Natural killer cell (primary cell): ENCODE data around the gene ULK4. TPM values are rescaled to one million over a fixed set of nuclear protein-coding genes. Genes with fewer than 3 reads are reported as not detected.
"Not testable (repeated sequence)": the region's sequence is repeated elsewhere in the genome, so short reads cannot be mapped to it uniquely, and the experiment has no call there.

Source experiments
- ATAC-seq, 3 donors: fragments of 150-1000 bp in 2 of 3; fragments of 200-7000 bp in 1 of 3; cut with Tn5 transposase; 1 replicate in 1 of 3; 2 replicates in 2 of 3; pipeline ENCODE4 v1.10.0; 2021; ENCODE audit warnings: mild to moderate bottlenecking in 2 of 3, moderate library complexity in 2 of 3
- DNase-seq, 2 donors: peaks; one replicate each; pipeline versions ENCODE4 v3.0.0 to v3.0.0-alpha.2; 2013 to 2021; ENCODE audit warnings: mixed read lengths in 1 of 2
- H3K27ac ChIP-seq: one replicate; pipeline ENCODE4 v1.5.1; 2013; ENCODE audit warnings: mild to moderate bottlenecking, low read length
- H3K27me3 ChIP-seq: one replicate; pipeline ENCODE4 v1.6.1; 2013; ENCODE audit warnings: low read length; ENCODE audit not compliant: control insufficient read depth, insufficient read depth
- H3K36me3 ChIP-seq: one replicate; pipeline ENCODE4 v1.6.1; 2013; ENCODE audit warnings: low read length; ENCODE audit not compliant: control insufficient read depth, insufficient read depth
- H3K4me1 ChIP-seq: one replicate; pipeline ENCODE4 v1.6.1; 2013; ENCODE audit warnings: low read length; ENCODE audit not compliant: control insufficient read depth, insufficient read depth
- H3K4me3 ChIP-seq: one replicate; pipeline ENCODE4 v1.5.1; 2013; ENCODE audit warnings: low read length
- H3K9me3 ChIP-seq: one replicate; pipeline ENCODE4 v1.6.1; 2013; ENCODE audit warnings: low read length; ENCODE audit not compliant: control insufficient read depth, insufficient read depth
- H3K27ac Mint-ChIP-seq, 2 donors: one replicate each; pipeline ENCODE4 v1.8.0; 2022; ENCODE audit warnings: mild to moderate bottlenecking in 2 of 2, mixed read lengths in 2 of 2, moderate library complexity in 1 of 2
- H3K27me3 Mint-ChIP-seq, 2 donors: one replicate each; pipeline ENCODE4 v1.8.0; 2022; ENCODE audit warnings: low read depth in 2 of 2, mixed read lengths in 2 of 2
- H3K36me3 Mint-ChIP-seq: one replicate; pipeline ENCODE4 v1.8.0; 2022; ENCODE audit warnings: mixed read lengths
- H3K4me1 Mint-ChIP-seq, 2 donors: one replicate each; pipeline ENCODE4 v1.8.0; 2022; ENCODE audit warnings: mixed read lengths in 2 of 2
- H3K4me3 Mint-ChIP-seq: one replicate; pipeline ENCODE4 v1.8.0; 2022; ENCODE audit warnings: mild to moderate bottlenecking, moderate library complexity, mixed read lengths
- H3K9me3 Mint-ChIP-seq, 2 donors: one replicate each; pipeline ENCODE4 v1.8.0; 2022; ENCODE audit warnings: mixed read lengths in 2 of 2
- WGBS: methylation state at CpG from one replicate; pipeline ENCODE4 v1.1.7; 2013; ENCODE audit warnings: missing lambda C conversion rate; ENCODE audit not compliant: insufficient coverage; 5-methylcytosine and 5-hydroxymethylcytosine counted together
- intact Hi-C: fragments of 100-400 bp; cut with micrococcal nuclease; formaldehyde crosslinking; loops from one replicate; pipeline ENCODE4 v1.14.2; 2022
- total RNA-seq, 4 donors: library from RNA; stranded (reverse); fragments of 120-200 nt in 1 of 4; gene quantifications; one replicate each; pipeline versions ENCODE4 v1.2.3 to v1.2.4, GENCODE V29; 2013 to 2022
- TF ChIP-seq, protein P1 (sequence below): fragments of 200-600 bp; IDR thresholded peaks from one replicate; pipeline ENCODE4 v1.8.0; 2022; ENCODE audit warnings: antibody characterized with exemption

Gene ULK4
- total RNA-seq, 3 donors from 2014 or later (not counting 1 experiment from before 2014, with no cell fraction given) = 19.2 to 25.7 (median 21.2) TPM

DNA sequence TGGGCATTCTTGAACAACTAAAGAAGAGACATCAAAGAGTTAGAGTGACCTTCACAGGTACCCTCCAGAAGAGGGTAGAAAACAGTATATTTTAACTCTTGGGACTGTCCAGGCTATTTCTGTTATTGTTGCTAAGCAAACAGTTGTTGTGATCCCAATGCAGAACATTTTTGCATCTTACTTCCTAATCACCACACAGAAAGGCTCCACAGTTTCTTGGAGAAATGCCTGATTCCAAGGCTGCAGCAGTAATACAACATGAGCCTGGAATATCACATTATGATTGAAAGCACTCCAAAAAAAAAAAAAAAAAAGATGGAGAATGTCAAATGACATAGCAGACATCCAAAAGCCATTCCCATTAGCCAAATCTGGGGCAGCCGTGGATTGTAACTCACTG lies 567.0 kb downstream of the ULK4 start:
- Mint-ChIP-seq H3K9me3 (peaks cover 0 to 3% of the 10 kb centered on the region in 2 donors), H3K27me3 (no peaks in the 10 kb centered on the region), H3K4me1 (peaks cover 0 to 5% of the 10 kb centered on the region in 2 donors), H3K27ac (no peak overlapping the region), H3K4me3 (no peak overlapping the region), H3K36me3 (no peaks in the 10 kb centered on the region)
- DNase-seq = no peak
- WGBS = no CpG with 5 or more reads among the region's 1 CpG
- intact Hi-C loops = no loop called here
- Histone ChIP-seq H3K4me1 (no peaks in the 10 kb centered on the region), H3K9me3 (no peaks in the 10 kb centered on the region), H3K36me3 (no peaks in the 10 kb centered on the region), H3K27ac (no peak overlapping the region), H3K27me3 (no peaks in the 10 kb centered on the region), H3K4me3 (no peak overlapping the region)
- TF ChIP-seq, protein P1, sequence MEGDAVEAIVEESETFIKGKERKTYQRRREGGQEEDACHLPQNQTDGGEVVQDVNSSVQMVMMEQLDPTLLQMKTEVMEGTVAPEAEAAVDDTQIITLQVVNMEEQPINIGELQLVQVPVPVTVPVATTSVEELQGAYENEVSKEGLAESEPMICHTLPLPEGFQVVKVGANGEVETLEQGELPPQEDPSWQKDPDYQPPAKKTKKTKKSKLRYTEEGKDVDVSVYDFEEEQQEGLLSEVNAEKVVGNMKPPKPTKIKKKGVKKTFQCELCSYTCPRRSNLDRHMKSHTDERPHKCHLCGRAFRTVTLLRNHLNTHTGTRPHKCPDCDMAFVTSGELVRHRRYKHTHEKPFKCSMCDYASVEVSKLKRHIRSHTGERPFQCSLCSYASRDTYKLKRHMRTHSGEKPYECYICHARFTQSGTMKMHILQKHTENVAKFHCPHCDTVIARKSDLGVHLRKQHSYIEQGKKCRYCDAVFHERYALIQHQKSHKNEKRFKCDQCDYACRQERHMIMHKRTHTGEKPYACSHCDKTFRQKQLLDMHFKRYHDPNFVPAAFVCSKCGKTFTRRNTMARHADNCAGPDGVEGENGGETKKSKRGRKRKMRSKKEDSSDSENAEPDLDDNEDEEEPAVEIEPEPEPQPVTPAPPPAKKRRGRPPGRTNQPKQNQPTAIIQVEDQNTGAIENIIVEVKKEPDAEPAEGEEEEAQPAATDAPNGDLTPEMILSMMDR = no peak
- ATAC-seq = no peak

DNA sequence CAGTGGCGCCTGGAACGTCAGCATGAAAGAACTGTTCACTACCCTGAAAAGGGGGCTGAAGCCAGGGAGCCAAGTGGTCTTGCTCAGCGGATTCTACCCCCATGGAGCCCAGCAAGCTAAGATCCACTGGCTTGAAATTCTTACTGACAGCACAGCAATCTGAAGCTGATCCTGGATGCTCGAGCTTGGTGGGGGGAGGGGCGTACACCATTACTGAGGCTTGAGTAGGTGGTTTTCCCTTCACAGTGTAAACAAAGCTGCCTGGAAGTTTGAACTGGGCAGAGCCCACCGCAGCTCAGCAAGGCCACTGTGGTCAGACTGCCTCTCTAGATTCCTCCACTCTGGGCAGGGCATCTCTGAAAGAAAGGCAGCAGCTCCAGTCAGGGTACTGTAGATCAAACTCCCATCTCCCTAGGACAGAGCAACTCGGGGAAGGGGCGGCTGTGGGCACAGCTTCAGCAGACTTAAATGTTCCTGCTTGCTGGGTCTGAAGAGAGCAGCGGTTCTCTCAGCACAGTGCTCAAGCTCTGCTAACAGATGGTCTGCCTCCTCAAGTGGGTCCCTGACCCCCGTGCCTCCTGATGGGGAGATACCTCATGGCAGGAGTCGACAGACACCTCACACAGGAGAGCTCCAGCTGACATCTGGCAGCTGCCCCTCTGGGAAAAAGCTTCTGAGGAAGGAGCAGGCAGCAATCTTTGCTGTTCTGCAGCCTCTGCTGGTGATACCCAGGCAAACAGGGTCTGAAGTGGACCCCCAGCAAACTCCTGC lies 591.0 kb downstream of the ULK4 start:
- H3K27me3 Mint-ChIP-seq, intact Hi-C loops, H3K27me3 ChIP-seq, DNase-seq, H3K27ac ChIP-seq, H3K9me3 Mint-ChIP-seq, H3K27ac Mint-ChIP-seq, ATAC-seq, H3K4me1 Mint-ChIP-seq, H3K36me3 ChIP-seq, H3K4me3 ChIP-seq, H3K4me1 ChIP-seq, H3K4me3 Mint-ChIP-seq, H3K9me3 ChIP-seq: not testable (repeated sequence)
- H3K36me3 Mint-ChIP-seq = peaks cover 10% of the 10 kb centered on the region
- WGBS = 87% methylated on average over 11 of the region's 11 CpGs

DNA sequence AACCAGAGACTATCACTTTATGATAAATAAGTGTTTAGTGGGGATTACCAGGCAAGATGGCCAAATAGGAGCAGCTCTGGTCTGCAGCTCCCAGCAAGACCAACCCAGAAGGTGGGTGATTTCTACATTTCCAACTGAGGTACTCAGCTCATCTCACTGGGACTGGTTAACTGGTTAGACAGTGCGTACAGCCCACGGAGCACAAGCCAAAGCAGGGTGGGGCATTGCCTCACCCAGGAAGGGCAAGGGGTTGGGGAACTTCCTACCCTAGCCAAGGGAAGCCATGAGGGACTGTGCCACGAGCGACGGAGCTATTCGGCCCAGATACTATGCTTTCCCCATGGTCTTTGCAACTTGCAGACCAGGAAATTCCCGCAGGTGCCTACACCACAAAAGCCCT lies 591.6 kb downstream of the ULK4 start:
- Histone ChIP-seq H3K4me1 (no peaks in the 10 kb centered on the region), H3K36me3 (no peaks in the 10 kb centered on the region), H3K4me3 (no peak overlapping the region), H3K27ac (no peak overlapping the region), H3K27me3 (no peaks in the 10 kb centered on the region), H3K9me3 (no peaks in the 10 kb centered on the region)
- Mint-ChIP-seq H3K4me1 (no peaks in the 10 kb centered on the region), H3K4me3 (no peak overlapping the region), H3K36me3 (peaks cover 10% of the 10 kb centered on the region), H3K27ac (no peak overlapping the region), H3K27me3 (no peaks in the 10 kb centered on the region), H3K9me3 (peaks cover 2 to 4% of the 10 kb centered on the region in 2 donors)
- ATAC-seq (no peak), DNase-seq (no peak)
- TF ChIP-seq, protein P1 = no peak
- intact Hi-C loops = no loop called here
- 94% methylated on average over 7 of the region's 7 CpGs for WGBS

DNA sequence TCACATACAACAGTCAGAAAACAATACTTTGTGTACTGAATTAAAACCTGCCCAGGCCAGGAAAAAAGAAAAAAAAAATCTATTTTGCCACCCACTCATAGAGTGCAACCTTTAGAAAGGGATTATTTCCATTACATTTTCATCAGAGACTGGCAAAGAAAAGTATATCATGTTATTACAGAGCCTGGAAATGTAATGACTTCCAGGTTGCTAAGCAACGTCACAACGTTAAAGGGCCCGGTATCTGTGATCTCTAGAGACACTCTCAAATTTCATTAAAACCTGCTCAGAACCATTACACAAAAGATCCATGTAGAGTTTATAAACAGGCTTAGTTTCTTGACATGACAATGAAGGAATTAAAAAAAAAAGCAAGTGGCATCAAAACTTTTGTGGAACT lies 592.1 kb downstream of the ULK4 start:
- 96% methylated on average over 3 of the region's 3 CpGs for WGBS
- DNase-seq = no peak
- intact Hi-C loops = no loop called here
- no peak overlapping the region for H3K27ac Mint-ChIP-seq
- Histone ChIP-seq H3K4me3 (no peak overlapping the region), H3K9me3 (no peaks in the 10 kb centered on the region), H3K27me3 (no peaks in the 10 kb centered on the region), H3K4me1 (no peaks in the 10 kb centered on the region), H3K27ac (no peak overlapping the region), H3K36me3 (no peaks in the 10 kb centered on the region)
- no peaks in the 10 kb centered on the region for H3K27me3 Mint-ChIP-seq
- peaks cover 10% of the 10 kb centered on the region for H3K36me3 Mint-ChIP-seq
- peaks cover 2 to 4% of the 10 kb centered on the region in 2 donors for H3K9me3 Mint-ChIP-seq
- H3K4me1 Mint-ChIP-seq = no peaks in the 10 kb centered on the region
- TF ChIP-seq, protein P1 = no peak
- no peak overlapping the region for H3K4me3 Mint-ChIP-seq
- ATAC-seq = no peak
